K562 (cell line): ENCODE results near the gene LRRC57. TPM values are rescaled to one million over a fixed set of nuclear protein-coding genes. Genes with fewer than 3 reads are reported as not detected.

Source experiments
- ATAC-seq: fragments of 200-7000 bp; cut with Tn5 transposase; 3 replicates; pipeline ENCODE4 v1.9.1; 2020; ENCODE audit warnings: moderate library complexity
- BruUV-seq: library from RNA; stranded (reverse); fragments of 400-500 nt; replicated peaks from 2 replicates; lab custom pipeline; 2021; lab: Mats Ljungman, UMichigan
- CTCF ChIA-PET: fragments of 300-600 bp; formaldehyde crosslinking; extraction: SDS; loops from one replicate; lab custom pipeline; 2021; ENCODE audit warnings: low intra/inter-chr PET ratio; lab: Yijun Ruan, JAX
- POLR2A ChIA-PET: fragments of 300-600, 350-650 bp; sonication (Branson Sonifier 250); formaldehyde crosslinking; extraction: SDS; loops from one replicate; lab custom pipeline; 2021; ENCODE audit warnings: antibody characterized with exemption, inconsistent platforms; lab: Yijun Ruan, JAX
- DNase-seq, 4 experiments: peaks; one replicate each; pipeline versions ENCODE4 v3.0.0 to v3.0.0-alpha.2; 2011 to 2018; ENCODE audit warnings: low spot score in 3 of 4, mixed read lengths in 3 of 4; ENCODE audit errors: extremely low read depth in 1 of 4
- FAIRE-seq: peaks from 2 replicates; lab custom pipeline; 2011; peaks lifted over from hg19 to GRCh38; lab: Jason Lieb, UNC
- H2AFZ ChIP-seq: 2 replicates; pipeline ENCODE4 v1.6.0; 2011; ENCODE audit warnings: low read depth, low read length, control low read depth, inconsistent platforms
- H3K27ac ChIP-seq: fragments of 200-600 bp; 3 replicates; pipeline ENCODE4 v1.8.0; 2011; ENCODE audit warnings: low read depth, mild to moderate bottlenecking, control low read depth, inconsistent platforms, low read length, moderate library complexity, mixed read lengths; ENCODE audit errors: extremely low read depth
- H3K27me3 ChIP-seq, 2 experiments: fragments of 300-600 bp in 1 of 2; 2 replicates in 1 of 2; 3 replicates in 1 of 2; pipeline versions ENCODE4 v1.6.0 to v1.8.0; 2011; ENCODE audit warnings: inconsistent platforms in 2 of 2, low read length in 2 of 2, mild to moderate bottlenecking in 1 of 2, mixed read lengths in 1 of 2, moderate library complexity in 1 of 2; ENCODE audit not compliant: control insufficient read depth in 2 of 2, insufficient read depth in 2 of 2
- H3K36me3 ChIP-seq: fragments of 300-600 bp; 3 replicates; pipeline ENCODE4 v1.8.0; 2011; ENCODE audit warnings: mild to moderate bottlenecking, low read length, inconsistent platforms; ENCODE audit not compliant: control insufficient read depth, insufficient read depth
- H3K4me1 ChIP-seq, 2 experiments: fragments of 200-600 bp in 1 of 2; replicated peaks in 1 of 2; 2 replicates in 1 of 2; 3 replicates in 1 of 2; pipeline versions ENCODE4 v1.5.1 to v1.8.0; 2011; ENCODE audit warnings: inconsistent platforms in 2 of 2, low read length in 2 of 2, mild to moderate bottlenecking in 1 of 2, mixed read lengths in 1 of 2, moderate library complexity in 1 of 2; ENCODE audit not compliant: control insufficient read depth in 2 of 2, insufficient read depth in 2 of 2
- H3K4me2 ChIP-seq: 2 replicates; pipeline ENCODE4 v1.6.1; 2011; ENCODE audit warnings: low read length, control low read depth, inconsistent platforms, mixed read lengths; ENCODE audit not compliant: insufficient read depth
- H3K4me3 ChIP-seq: fragments of 200-600 bp; sonication (generic), shearing (Covaris generic); 2 replicates; pipeline ENCODE4 v1.5.1; 2016; ENCODE audit warnings: control low read depth, inconsistent platforms
- H3K79me2 ChIP-seq: fragments of 200-600 bp; 3 replicates; pipeline ENCODE4 v1.8.0; 2011; ENCODE audit warnings: low read length, inconsistent platforms; ENCODE audit not compliant: control insufficient read depth, insufficient read depth
- H3K9ac ChIP-seq, 2 experiments: 2 replicates each; pipeline versions ENCODE4 v1.6.0 to v1.6.1; 2011; ENCODE audit warnings: low read depth in 2 of 2, low read length in 2 of 2, control low read depth in 1 of 2, inconsistent platforms in 1 of 2, mild to moderate bottlenecking in 1 of 2, mixed read lengths in 1 of 2; ENCODE audit not compliant: insufficient read depth in 1 of 2
- H3K9me1 ChIP-seq: one replicate; pipeline ENCODE4 v1.6.0; 2011; ENCODE audit warnings: inconsistent platforms, mild to moderate bottlenecking, low read length, moderate library complexity; ENCODE audit not compliant: control insufficient read depth, insufficient read depth
- H3K9me3 ChIP-seq: replicated peaks from 2 replicates; pipeline ENCODE4 v1.5.1; 2011; ENCODE audit warnings: low read depth, low read length, inconsistent platforms; ENCODE audit not compliant: control insufficient read depth, insufficient read depth
- H4K20me1 ChIP-seq: replicated peaks from 2 replicates; pipeline ENCODE4 v1.6.1; 2011; ENCODE audit warnings: low read length, inconsistent platforms, mixed read lengths; ENCODE audit not compliant: control insufficient read depth, insufficient read depth
- FUS ChIP-seq: fragments of 200-400 bp; formaldehyde crosslinking; optimal IDR thresholded peaks from 2 replicates; pipeline ENCODE3; 2017; ENCODE audit warnings: low read depth, low read length
- HNRNPUL1 ChIP-seq: fragments of 200-400 bp; formaldehyde crosslinking; IDR thresholded peaks from 2 replicates; pipeline ENCODE4 v1.6.1; 2017; ENCODE audit warnings: low read length
- JUN ChIP-seq, 2 experiments: sonication (generic) in 1 of 2; formaldehyde crosslinking in 1 of 2; IDR thresholded peaks; 2 replicates each; pipeline versions ENCODE4 v1.6.1 to v1.8.0; 2012 to 2022; ENCODE audit warnings: borderline replicate concordance in 2 of 2, mild to moderate bottlenecking in 2 of 2, improper control_type of control experiment in 1 of 2, low read depth in 1 of 2, low read length in 1 of 2, missing genetic modification reagents in 1 of 2
- MBD2 ChIP-seq: sonication (generic); IDR thresholded peaks from 2 replicates; pipeline ENCODE4 v1.6.1; 2016; ENCODE audit warnings: low read depth, borderline replicate concordance
- MECOM ChIP-seq: fragments of 250-450 bp; sonication (Bioruptor Pico); IDR thresholded peaks from 2 replicates; pipeline ENCODE4 v1.8.0; 2022; ENCODE audit warnings: inconsistent platforms
- MXI1 ChIP-seq: IDR thresholded peaks from 2 replicates; pipeline ENCODE4 v1.6.1; 2011; ENCODE audit warnings: low read depth, mild to moderate bottlenecking, improper control_type of control experiment, low read length
- PCBP1 ChIP-seq: fragments of 200-400 bp; formaldehyde crosslinking; IDR thresholded peaks from 2 replicates; pipeline ENCODE4 v1.6.1; 2018; ENCODE audit warnings: mild to moderate bottlenecking, low read depth, low read length; ENCODE audit not compliant: poor library complexity, severe bottlenecking
- ZNF436 ChIP-seq: fragments of 250-450, 450-650 bp; sonication (Bioruptor Pico); formaldehyde crosslinking; IDR thresholded peaks from 2 replicates; pipeline ENCODE4 v1.7.0; 2020; ENCODE audit warnings: mild to moderate bottlenecking
- ZNF830 ChIP-seq: fragments of 250-450 bp; sonication (Bioruptor Pico); IDR thresholded peaks from 2 replicates; pipeline ENCODE4 v1.5.0; 2021; ENCODE audit warnings: mild to moderate bottlenecking
- WGBS: fragments of 100-300 bp; shearing (Covaris generic); methylation state at CpG from one replicate; pipeline ENCODE4 v1.1.6; 2016; ENCODE audit warnings: low coverage, mixed read lengths; ENCODE audit not compliant: insufficient coverage; ENCODE audit errors: missing lambda C conversion rate; 5-methylcytosine and 5-hydroxymethylcytosine counted together
- in situ Hi-C: fragments of 300-500 bp; cut with MboI; formaldehyde crosslinking; loops from 4 replicates; pipeline ENCODE4 v1.15.0; 2018; ENCODE audit warnings: inconsistent platforms, mixed read lengths
- intact Hi-C: fragments of 100-400 bp; cut with micrococcal nuclease; formaldehyde crosslinking; loops from 2 replicates; pipeline ENCODE4 v1.14.2; 2022
- polyA plus RNA-seq, 8 experiments: library from polyadenylated mRNA; depleted of rRNA in 4 of 8; stranded (reverse) in 5 of 8; unstranded in 3 of 8; fragments of >200 nt; fragmentation: Nextera tagmentation in 2 of 8; fragmentation: Illumina TruSeq in 1 of 8; extraction: Ambion mirVana in 2 of 8; extraction: Trizol in 1 of 8; gene quantifications; 2 replicates each; pipeline versions ENCODE4 v1.2.1 to v1.2.3, GENCODE V29; 2011 to 2014; ENCODE audit warnings: inconsistent platforms in 1 of 8, missing spikeins in 1 of 8
- total RNA-seq, 7 experiments: library from RNA; depleted of rRNA in 6 of 7; stranded (reverse); fragments of >200 nt in 6 of 7; fragmentation: Illumina TruSeq in 2 of 7; extraction: Trizol in 2 of 7; gene quantifications; 2 replicates each; pipeline versions ENCODE4 v1.2.1 to v1.2.3, GENCODE V29; 2011 to 2021; ENCODE audit warnings: low replicate concordance in 1 of 7
- TF ChIP-seq, protein P1 (sequence below): fragments of 450-650 bp; formaldehyde crosslinking; IDR thresholded peaks from 2 replicates; pipeline ENCODE4 v1.4.0; 2020; ENCODE audit warnings: mild to moderate bottlenecking, moderate library complexity
- TF ChIP-seq, protein P2 (sequence below): fragments of 450-650 bp; IDR thresholded peaks from 2 replicates; pipeline ENCODE4 v1.6.1; 2016
- TF ChIP-seq, protein P3 (sequence below): fragments of 450-650 bp; IDR thresholded peaks from 2 replicates; pipeline ENCODE4 v1.7.1; 2018; ENCODE audit warnings: mild to moderate bottlenecking, low read depth; ENCODE audit not compliant: partially characterized antibody

LRRC57 gene
- total and polyA plus RNA-seq, 9 of the 15 experiments (the other 6 are each of a cell fraction or from before 2014, with no cell fraction given), result 3.9 to 20.4 (median 14.8) TPM

DNA sequence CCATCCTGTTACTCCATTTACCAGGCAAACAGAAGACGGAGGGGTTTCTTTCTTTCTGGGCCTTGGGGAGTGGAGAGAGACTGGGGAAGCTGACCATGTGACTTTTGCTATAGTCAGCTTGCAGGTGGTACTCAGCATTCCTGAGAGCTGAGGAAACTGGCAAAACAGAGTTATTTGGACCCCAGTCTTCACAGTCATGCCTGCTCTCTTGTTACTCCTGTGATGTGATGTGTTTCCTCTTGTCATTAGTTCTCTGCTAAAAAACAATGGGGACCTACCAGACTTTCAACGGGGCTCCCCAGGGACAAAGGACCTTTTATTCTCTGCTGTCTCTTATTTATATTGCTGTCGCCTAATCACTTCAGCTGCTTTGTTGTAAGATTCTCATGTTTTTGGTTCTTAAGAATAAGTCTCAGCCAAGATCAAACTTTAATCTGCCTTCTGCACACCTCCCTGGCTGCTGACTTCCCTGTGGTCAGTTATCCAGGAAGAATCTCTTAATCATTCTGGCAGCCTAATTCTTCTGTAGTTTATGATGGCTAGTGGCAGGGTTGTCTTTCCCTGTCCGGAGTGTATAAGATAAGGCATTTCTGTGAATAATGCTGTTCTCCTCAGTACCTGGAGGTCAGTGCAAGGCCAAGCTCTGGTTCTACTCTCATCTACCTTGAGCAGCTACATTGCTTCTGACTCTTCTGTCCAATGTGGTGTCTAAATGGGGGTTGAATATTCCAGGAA is 35.6 kb upstream of the LRRC57 start (continued):
- TF ChIP-seq, protein P1, sequence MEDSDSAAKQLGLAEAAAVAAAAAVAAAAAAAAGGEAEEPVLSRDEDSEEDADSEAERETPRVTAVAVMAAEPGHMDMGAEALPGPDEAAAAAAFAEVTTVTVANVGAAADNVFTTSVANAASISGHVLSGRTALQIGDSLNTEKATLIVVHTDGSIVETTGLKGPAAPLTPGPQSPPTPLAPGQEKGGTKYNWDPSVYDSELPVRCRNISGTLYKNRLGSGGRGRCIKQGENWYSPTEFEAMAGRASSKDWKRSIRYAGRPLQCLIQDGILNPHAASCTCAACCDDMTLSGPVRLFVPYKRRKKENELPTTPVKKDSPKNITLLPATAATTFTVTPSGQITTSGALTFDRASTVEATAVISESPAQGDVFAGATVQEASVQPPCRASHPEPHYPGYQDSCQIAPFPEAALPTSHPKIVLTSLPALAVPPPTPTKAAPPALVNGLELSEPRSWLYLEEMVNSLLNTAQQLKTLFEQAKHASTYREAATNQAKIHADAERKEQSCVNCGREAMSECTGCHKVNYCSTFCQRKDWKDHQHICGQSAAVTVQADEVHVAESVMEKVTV (CRISPR knock-in tag), result no peak
- TF ChIP-seq JUN (IDR thresholded peaks at IDR 0.05; ENCODE audit: borderline replicate concordance, low read depth, low read length), result no peak
- TF ChIP-seq JUN (CRISPR knock-in tag; IDR thresholded peaks at IDR 0.05; ENCODE audit: borderline replicate concordance), result no peak
- TF ChIP-seq HNRNPUL1, result no peak
- TF ChIP-seq, all 486 proteins: peak for 74

DNA sequence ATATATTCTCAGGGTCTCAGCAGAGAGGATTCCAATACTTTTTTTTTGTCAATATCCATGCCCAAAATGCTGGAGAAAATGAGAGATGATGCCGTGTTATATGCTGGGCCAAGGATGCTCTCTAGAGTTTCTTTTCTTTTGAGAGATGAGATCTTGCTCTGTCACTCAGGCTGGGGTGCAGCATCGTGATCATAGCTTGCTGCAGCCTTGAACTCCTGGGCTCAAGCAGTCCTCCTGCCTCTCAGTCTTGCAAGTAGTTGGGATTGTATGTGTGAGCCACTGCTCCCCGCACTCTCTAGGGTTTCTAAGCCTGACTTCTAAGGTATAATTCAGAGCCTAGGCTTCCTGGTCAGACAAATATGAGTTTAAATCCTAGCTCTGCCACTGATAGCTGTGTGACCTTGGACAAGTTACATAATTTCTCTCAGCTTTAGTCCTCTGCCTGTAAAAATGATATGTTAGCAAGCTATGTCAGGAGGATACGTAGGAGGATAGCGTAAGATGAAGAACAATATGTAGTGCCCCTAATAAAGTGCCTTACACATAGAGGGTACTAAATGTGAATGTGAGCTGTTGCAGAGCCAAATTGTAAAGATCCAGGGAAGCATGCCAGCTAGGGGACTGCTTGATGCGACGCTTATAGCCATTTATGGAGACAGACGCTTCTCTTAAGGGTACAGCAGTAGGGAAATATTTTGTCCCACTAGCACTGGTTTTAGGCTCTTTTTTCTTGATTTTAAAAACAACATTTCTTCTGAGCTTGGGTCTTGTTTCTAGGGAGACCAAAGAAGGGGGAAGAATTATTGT is 34.2 kb upstream of the LRRC57 start:
- Histone ChIP-seq H3K4me2 (no peak overlapping the region), H3K9me3 (no peaks in the 10 kb centered on the region), H4K20me1 (peaks cover 5% of the 10 kb centered on the region; the same call in 1 of the 2 replicates), H3K27me3 (no peaks in the 10 kb centered on the region), H3K9ac (no peak overlapping the region), H3K4me3 (no peak overlapping the region), H3K4me1 (peaks cover 16 to 24% of the 10 kb centered on the region in 2 experiments), H3K27ac (no peak overlapping the region), H3K9me1 (no peaks in the 10 kb centered on the region), H3K36me3 (no peaks in the 10 kb centered on the region), H3K79me2 (peaks cover under 1% of the 10 kb centered on the region; the same call in 1 of the 3 replicates), H2AFZ (no peak overlapping the region)
- intact Hi-C loops (loop anchor here (10.0 kb wide), 1 partner anchor 78 kb away; no protein-coding TSS in a partner anchor), in situ Hi-C loops (no loop called here)
- no TSS peak for BruUV-seq
- ATAC-seq (no peak; the same call in 2 of the 3 replicates), FAIRE-seq (no peak), DNase-seq (peak in 1 of 4 experiments; percentile 37)
- WGBS, result 62% methylated on average over 8 of the region's 8 CpGs
- ChIA-PET POLR2A (interaction anchor here (0.6 to 5.6 kb wide), 12 partner anchors 8 to 729 kb away, joined by 3 to 35 read pairs (median 3); partner anchors contain the start of genes EHD4, SNAP23 and STARD9), CTCF (no interaction called here)
- TF ChIP-seq PCBP1 (no peak), MBD2 (no peak), FUS (no peak), MECOM (CRISPR knock-in tag) (0 out of 2 replicates have a peak, but pooled peaks have one; percentile 29), ZNF436 (CRISPR knock-in tag) (no peak), MXI1 (no peak), ZNF830 (CRISPR knock-in tag) (no peak)
- TF ChIP-seq, protein P2, sequence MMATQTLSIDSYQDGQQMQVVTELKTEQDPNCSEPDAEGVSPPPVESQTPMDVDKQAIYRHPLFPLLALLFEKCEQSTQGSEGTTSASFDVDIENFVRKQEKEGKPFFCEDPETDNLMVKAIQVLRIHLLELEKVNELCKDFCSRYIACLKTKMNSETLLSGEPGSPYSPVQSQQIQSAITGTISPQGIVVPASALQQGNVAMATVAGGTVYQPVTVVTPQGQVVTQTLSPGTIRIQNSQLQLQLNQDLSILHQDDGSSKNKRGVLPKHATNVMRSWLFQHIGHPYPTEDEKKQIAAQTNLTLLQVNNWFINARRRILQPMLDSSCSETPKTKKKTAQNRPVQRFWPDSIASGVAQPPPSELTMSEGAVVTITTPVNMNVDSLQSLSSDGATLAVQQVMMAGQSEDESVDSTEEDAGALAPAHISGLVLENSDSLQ, result peak; percentile 79
- TF ChIP-seq, protein P3, sequence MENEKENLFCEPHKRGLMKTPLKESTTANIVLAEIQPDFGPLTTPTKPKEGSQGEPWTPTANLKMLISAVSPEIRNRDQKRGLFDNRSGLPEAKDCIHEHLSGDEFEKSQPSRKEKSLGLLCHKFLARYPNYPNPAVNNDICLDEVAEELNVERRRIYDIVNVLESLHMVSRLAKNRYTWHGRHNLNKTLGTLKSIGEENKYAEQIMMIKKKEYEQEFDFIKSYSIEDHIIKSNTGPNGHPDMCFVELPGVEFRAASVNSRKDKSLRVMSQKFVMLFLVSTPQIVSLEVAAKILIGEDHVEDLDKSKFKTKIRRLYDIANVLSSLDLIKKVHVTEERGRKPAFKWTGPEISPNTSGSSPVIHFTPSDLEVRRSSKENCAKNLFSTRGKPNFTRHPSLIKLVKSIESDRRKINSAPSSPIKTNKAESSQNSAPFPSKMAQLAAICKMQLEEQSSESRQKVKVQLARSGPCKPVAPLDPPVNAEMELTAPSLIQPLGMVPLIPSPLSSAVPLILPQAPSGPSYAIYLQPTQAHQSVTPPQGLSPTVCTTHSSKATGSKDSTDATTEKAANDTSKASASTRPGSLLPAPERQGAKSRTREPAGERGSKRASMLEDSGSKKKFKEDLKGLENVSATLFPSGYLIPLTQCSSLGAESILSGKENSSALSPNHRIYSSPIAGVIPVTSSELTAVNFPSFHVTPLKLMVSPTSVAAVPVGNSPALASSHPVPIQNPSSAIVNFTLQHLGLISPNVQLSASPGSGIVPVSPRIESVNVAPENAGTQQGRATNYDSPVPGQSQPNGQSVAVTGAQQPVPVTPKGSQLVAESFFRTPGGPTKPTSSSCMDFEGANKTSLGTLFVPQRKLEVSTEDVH, result no peak
